ENCODE data around the gene DDX39A. TPM values are rescaled to one million over a fixed set of nuclear protein-coding genes. Genes with fewer than 3 reads are reported as not detected.

Gene DDX39A
- total and polyA plus RNA-seq, 3 donors from 2014 or later = 218 to 323 (median 295) TPM

GRCh38 chr19:14408491-14409145, 10.5 kb downstream of the DDX39A start:
- intact Hi-C loops (cut with DNase I; ENCODE audit: low total_unique reads) = no loop called here
- no peaks in the 10 kb centered on the region for H3K36me3 ChIP-seq (ENCODE audit: low read depth, missing control alignments)
- H3K27ac ChIP-seq = no peak overlapping the region
- no peak for DNase-seq
- H3K4me1 ChIP-seq = peaks cover 9% of the 10 kb centered on the region
- no peaks in the 10 kb centered on the region for H3K27me3 ChIP-seq
- no peaks in the 10 kb centered on the region for H3K9me3 ChIP-seq
- no peak overlapping the region for H3K4me3 ChIP-seq
- TF ChIP-seq POLR2A (IDR thresholded peaks at IDR 0.05) = no peak
- 73 to 82% methylated on average over 19 to 20 of the region's 20 CpGs for WGBS, 2 donors

GRCh38 chr19:14407605-14408484, 11.3 kb downstream of the DDX39A start:
- H3K4me3 ChIP-seq = no peak overlapping the region
- H3K27ac ChIP-seq = no peak overlapping the region
- 80 to 86% methylated on average over 15 to 20 of the region's 20 CpGs for WGBS, 2 donors
- H3K36me3 ChIP-seq (ENCODE audit: low read depth, missing control alignments) = no peaks in the 10 kb centered on the region
- intact Hi-C loops (cut with DNase I; ENCODE audit: low total_unique reads) = no loop called here
- TF ChIP-seq CTCF (IDR thresholded peaks at IDR 0.05) (no peak), POLR2A (IDR thresholded peaks at IDR 0.05) (no peak)
- no peaks in the 10 kb centered on the region for H3K27me3 ChIP-seq
- peaks cover 6% of the 10 kb centered on the region for H3K4me1 ChIP-seq
- H3K9me3 ChIP-seq = no peaks in the 10 kb centered on the region
- DNase-seq = no peak

- TF ChIP-seq POLR2A (IDR thresholded peaks at IDR 0.05) (no peak), CTCF (IDR thresholded peaks at IDR 0.05) (no peak)
- Histone ChIP-seq H3K36me3 (ENCODE audit: low read depth, missing control alignments) (no peaks in the 10 kb centered on the region), H3K4me3 (no peak overlapping the region), H3K27ac (peak overlapping the region; percentile 25 to 80), H3K9me3 (no peaks in the 10 kb centered on the region), H3K27me3 (no peaks in the 10 kb centered on the region), H3K4me1 (peaks cover 6% of the 10 kb centered on the region)
- intact Hi-C loops (cut with DNase I; ENCODE audit: low total_unique reads) = no loop called here
- WGBS, 2 donors = 75 to 84% methylated on average over 24 to 27 of the region's 27 CpGs
- DNase-seq = no peak
Observed at GRCh38 chr19:14406645-14407401, 12.3 kb downstream of the DDX39A start.

- peak; percentile 92 for DNase-seq
- intact Hi-C loops (cut with DNase I; ENCODE audit: low total_unique reads) = no loop called here
- Histone ChIP-seq H3K4me3 (peak overlapping the region; percentile 31 to 36), H3K27me3 (no peaks in the 10 kb centered on the region), H3K27ac (peak overlapping the region; percentile 25 to 80), H3K4me1 (peaks cover 6% of the 10 kb centered on the region), H3K36me3 (ENCODE audit: low read depth, missing control alignments) (no peaks in the 10 kb centered on the region), H3K9me3 (no peaks in the 10 kb centered on the region)
- 14 to 54% methylated on average over 7 to 59 of the region's 61 CpGs for WGBS, 2 donors
- TF ChIP-seq POLR2A (IDR thresholded peaks at IDR 0.05) (no peak), CTCF (IDR thresholded peaks at IDR 0.05) (peak; percentile 92 to 95 (median 95))
Observed at GRCh38 chr19:14405758-14406644, 13.1 kb downstream of the DDX39A start.
